Measurements from ENCODE around the gene STRA6. TPM values are rescaled to one million over a fixed set of nuclear protein-coding genes. Genes with fewer than 3 reads are reported as not detected.

The STRA6 gene
- total RNA-seq, 3 donors from 2014 or later, result 0.98 to 1.0 TPM; not detected in 1

DNA sequence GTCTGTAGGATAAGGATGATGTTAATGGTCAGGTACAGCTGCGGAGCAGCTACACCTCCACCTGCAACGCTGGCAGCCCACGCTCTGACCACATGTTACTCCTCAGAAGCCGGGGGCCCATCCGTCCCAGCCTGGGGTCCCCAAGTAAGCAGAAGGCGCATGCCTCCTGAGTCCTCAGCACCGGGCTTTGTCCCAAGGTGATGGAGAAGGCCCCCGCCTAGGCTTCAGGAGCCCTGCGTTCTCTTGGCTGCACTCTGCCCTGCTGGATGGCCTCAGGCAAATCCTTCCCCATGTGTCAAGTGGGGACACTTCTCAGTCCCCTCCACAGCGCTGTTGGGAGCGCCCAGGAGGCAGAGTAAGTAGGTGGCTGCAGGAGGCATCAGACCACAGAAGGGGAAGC lies 14.4 kb downstream of the STRA6 start:
- Histone ChIP-seq H3K27ac (no peak overlapping the region), H3K9me3 (no peaks in the 10 kb centered on the region), H3K36me3 (no peaks in the 10 kb centered on the region), H3K4me1 (no peaks in the 10 kb centered on the region), H3K4me3 (no peak overlapping the region), H3K27me3 (no peaks in the 10 kb centered on the region)
- TF ChIP-seq POLR2AphosphoS5 (IDR thresholded peaks at IDR 0.05), result no peak
- TF ChIP-seq POLR2A (IDR thresholded peaks at IDR 0.05), result no peak
- TF ChIP-seq, protein P1, sequence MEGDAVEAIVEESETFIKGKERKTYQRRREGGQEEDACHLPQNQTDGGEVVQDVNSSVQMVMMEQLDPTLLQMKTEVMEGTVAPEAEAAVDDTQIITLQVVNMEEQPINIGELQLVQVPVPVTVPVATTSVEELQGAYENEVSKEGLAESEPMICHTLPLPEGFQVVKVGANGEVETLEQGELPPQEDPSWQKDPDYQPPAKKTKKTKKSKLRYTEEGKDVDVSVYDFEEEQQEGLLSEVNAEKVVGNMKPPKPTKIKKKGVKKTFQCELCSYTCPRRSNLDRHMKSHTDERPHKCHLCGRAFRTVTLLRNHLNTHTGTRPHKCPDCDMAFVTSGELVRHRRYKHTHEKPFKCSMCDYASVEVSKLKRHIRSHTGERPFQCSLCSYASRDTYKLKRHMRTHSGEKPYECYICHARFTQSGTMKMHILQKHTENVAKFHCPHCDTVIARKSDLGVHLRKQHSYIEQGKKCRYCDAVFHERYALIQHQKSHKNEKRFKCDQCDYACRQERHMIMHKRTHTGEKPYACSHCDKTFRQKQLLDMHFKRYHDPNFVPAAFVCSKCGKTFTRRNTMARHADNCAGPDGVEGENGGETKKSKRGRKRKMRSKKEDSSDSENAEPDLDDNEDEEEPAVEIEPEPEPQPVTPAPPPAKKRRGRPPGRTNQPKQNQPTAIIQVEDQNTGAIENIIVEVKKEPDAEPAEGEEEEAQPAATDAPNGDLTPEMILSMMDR (IDR thresholded peaks at IDR 0.05), result no peak
- intact Hi-C loops (cut with DNase I; ENCODE audit: low total_unique reads), result no loop called here
- no peak for DNase-seq (ENCODE audit: low spot score in 2 of 2)

DNA sequence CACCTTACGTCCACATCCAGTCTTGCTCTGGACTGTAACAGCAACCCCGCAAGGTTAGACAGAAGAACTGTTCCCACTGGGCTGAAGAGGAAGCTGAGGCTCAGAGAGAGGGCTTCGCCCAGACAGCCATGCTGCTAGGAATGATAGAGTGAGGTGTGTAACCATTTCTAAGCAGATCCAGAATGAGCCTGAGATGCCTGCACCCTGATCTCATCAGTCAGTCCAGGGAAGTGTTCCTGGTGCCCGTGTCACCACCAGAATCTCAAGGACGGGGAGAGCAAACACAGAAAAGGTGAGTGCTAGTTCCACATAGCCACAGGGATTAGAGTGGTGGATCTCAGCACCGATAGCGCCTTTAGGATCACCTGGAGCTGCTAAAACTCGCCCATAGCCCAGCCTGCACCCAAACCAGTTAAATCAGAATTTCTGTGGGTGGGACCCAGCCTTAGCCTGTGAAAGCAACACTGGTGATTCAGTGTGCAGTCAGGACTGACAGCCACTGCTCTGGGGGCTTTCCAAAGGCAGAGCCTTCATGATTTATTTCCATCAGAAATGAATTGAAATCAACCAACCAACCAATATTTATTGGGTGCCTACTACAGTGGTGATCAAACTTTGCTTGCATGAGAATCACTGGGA lies 16.8 kb downstream of the STRA6 start:
- no peak overlapping the region for H3K27ac ChIP-seq
- TF ChIP-seq POLR2AphosphoS5 (IDR thresholded peaks at IDR 0.05) (no peak), POLR2A (IDR thresholded peaks at IDR 0.05) (no peak)
- TF ChIP-seq, protein P1 (IDR thresholded peaks at IDR 0.05), result no peak
- intact Hi-C loops (cut with DNase I; ENCODE audit: low total_unique reads), result no loop called here
- no peaks in the 10 kb centered on the region for H3K27me3 ChIP-seq
- H3K4me1 ChIP-seq, result no peaks in the 10 kb centered on the region
- no peaks in the 10 kb centered on the region for H3K9me3 ChIP-seq
- DNase-seq (ENCODE audit: low spot score in 2 of 2), result no peak
- H3K36me3 ChIP-seq, result no peaks in the 10 kb centered on the region
- no peak overlapping the region for H3K4me3 ChIP-seq

DNA sequence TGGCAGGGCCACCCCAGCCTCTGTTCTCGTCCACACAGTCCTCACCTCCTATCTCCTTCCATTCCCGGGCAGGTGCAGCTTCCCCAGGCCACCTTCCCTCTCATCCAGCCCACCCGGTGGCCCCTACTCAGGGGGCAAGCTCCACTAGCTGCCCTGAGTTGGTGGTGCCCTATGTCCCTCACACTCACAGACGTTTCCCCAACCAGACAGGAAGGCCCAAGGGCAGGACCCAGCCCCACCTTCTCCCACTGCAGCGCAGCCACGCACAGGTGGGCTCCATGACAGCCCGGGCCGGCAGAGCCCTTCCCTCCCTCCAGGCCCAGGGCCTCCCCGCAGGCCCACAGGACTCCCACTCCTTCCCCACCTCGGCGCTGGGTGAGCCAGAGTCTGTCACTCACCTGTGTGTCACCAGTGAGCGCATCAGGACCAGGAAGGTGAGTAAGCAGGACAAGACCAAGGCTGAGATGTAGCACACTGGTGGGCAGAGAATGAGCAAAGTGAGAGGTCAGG lies 17.9 kb downstream of the STRA6 start:
- peaks cover 6 to 9% of the 10 kb centered on the region in 2 donors for H3K4me1 ChIP-seq
- H3K27me3 ChIP-seq, result no peaks in the 10 kb centered on the region
- H3K27ac ChIP-seq, result no peak overlapping the region
- no peaks in the 10 kb centered on the region for H3K9me3 ChIP-seq
- no peaks in the 10 kb centered on the region for H3K36me3 ChIP-seq
- no peak overlapping the region for H3K4me3 ChIP-seq
- TF ChIP-seq POLR2AphosphoS5 (IDR thresholded peaks at IDR 0.05), result no peak
- no peak for TF ChIP-seq POLR2A (IDR thresholded peaks at IDR 0.05)
- TF ChIP-seq, protein P1 (IDR thresholded peaks at IDR 0.05), result no peak
- intact Hi-C loops (cut with DNase I; ENCODE audit: low total_unique reads), result loop anchor here (1.0 kb wide), 1 partner anchor 27 kb away; no protein-coding TSS in a partner anchor
- no peak for DNase-seq (ENCODE audit: low spot score in 2 of 2)

DNA sequence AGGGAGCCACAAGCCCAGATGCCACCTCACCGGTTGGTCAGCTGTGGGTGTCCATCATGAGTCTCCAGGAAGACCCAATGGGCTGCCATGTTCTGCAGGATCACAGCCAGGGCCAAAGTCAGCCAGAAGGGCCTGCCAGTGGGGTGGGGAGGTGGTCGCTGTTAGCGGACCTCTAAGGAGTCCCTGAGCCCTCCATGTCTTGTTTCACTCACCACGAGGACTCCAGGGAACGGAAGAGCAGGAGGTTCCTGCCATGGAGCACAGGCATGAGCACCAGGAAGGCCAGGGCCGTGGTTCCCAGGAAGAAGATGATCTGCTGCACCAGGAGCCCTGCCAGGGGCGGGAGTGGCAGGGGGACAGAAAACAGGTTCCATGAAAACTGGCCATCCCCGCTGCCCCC lies 20.5 kb downstream of the STRA6 start:
- no peaks in the 10 kb centered on the region for H3K9me3 ChIP-seq
- no peaks in the 10 kb centered on the region for H3K27me3 ChIP-seq
- peaks cover 18 to 25% of the 10 kb centered on the region in 2 donors for H3K4me1 ChIP-seq
- intact Hi-C loops (cut with DNase I; ENCODE audit: low total_unique reads), result no loop called here
- no peaks in the 10 kb centered on the region for H3K36me3 ChIP-seq
- no peak for DNase-seq (ENCODE audit: low spot score in 2 of 2)
- H3K27ac ChIP-seq, result no peak overlapping the region
- no peak for TF ChIP-seq POLR2A (IDR thresholded peaks at IDR 0.05)
- TF ChIP-seq, protein P1 (IDR thresholded peaks at IDR 0.05), result no peak
- TF ChIP-seq POLR2AphosphoS5 (IDR thresholded peaks at IDR 0.05), result no peak
- no peak overlapping the region for H3K4me3 ChIP-seq

DNA sequence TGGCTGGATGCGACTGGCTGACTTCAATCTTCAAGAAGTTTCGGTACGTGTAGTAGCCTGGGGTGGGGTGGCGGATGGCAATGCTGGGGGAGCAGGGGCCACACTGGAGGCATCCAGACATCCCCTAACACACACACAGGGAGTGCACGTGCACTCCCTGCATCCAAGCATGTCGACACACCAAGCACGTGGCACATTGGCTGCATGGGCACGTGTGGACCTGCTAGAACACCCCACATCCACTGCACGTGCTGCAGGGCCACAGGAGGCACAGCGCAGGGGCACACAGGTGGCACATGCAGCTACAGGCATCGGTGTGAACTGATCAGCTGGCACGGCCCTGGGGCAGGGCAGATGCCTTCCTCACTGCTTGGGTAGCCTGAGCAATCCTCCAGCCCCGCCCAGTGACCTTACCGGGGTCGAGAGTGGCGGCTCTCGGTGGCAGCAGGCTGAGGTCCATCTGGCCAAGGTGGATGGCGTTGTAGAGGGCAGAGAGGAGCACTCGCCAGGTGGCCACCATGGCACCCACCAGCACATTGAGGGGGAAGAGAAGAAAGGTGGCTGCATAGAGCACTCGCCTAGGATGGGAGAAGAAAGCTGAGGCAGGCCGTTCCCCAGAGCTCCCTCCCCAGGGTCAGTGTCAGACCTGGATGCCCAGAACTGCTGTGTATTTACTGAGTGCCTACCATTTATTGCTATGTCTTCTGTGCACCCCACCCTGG lies 21.5 kb downstream of the STRA6 start:
- Histone ChIP-seq H3K27me3 (no peaks in the 10 kb centered on the region), H3K36me3 (no peaks in the 10 kb centered on the region), H3K4me3 (no peak overlapping the region), H3K27ac (peak overlapping the region; percentile 74 to 93), H3K4me1 (peaks cover 23 to 26% of the 10 kb centered on the region in 2 donors), H3K9me3 (no peaks in the 10 kb centered on the region)
- DNase-seq (ENCODE audit: low spot score in 2 of 2), result peak in 1 of 2 donors; percentile 38
- TF ChIP-seq POLR2AphosphoS5 (IDR thresholded peaks at IDR 0.05), result no peak
- no peak for TF ChIP-seq POLR2A (IDR thresholded peaks at IDR 0.05)
- TF ChIP-seq, protein P1 (IDR thresholded peaks at IDR 0.05), result no peak
- intact Hi-C loops (cut with DNase I; ENCODE audit: low total_unique reads), result no loop called here

All from breast epithelium (tissue), 4 donors.